Lung microvascular endothelial cell (primary cell): ENCODE data around the gene MSS51. TPM values are rescaled to one million over a fixed set of nuclear protein-coding genes. Genes with fewer than 3 reads are reported as not detected.

Experiments
- total RNA-seq: library from RNA; depleted of rRNA; stranded (reverse); fragments of >200 nt; gene quantifications from 2 replicates; pipeline ENCODE4 v1.2.1, GENCODE V29; 2014

Gene MSS51
- total RNA-seq, 1 donor from 2014 or later = 0.60 TPM

Other genes starting within 250 kb of the MSS51 start
- 18.1 and 22.7 TPM in 2 replicates for gene DNAJC9, start 186.3 kb downstream of the MSS51 start, total RNA-seq
- gene MRPS16, start 180.9 kb downstream of the MSS51 start, total RNA-seq = 52.1 and 53.0 TPM in 2 replicates
- gene CFAP70, start 74.7 kb downstream of the MSS51 start, total RNA-seq = under 0.01 and 0.20 TPM in 2 replicates
- gene ANXA7, start 19.5 kb downstream of the MSS51 start, total RNA-seq = 70.6 and 71.2 TPM in 2 replicates
- gene PPP3CB, start 62.5 kb upstream of the MSS51 start, total RNA-seq = 6.3 and 7.9 TPM in 2 replicates
- 3.4 and 7.2 TPM in 2 replicates for gene USP54, start 157.8 kb upstream of the MSS51 start, total RNA-seq
- not detected in 2 replicates for gene MYOZ1, start 207.9 kb upstream of the MSS51 start, total RNA-seq
- gene SYNPO2L, start 222.5 kb upstream of the MSS51 start, total RNA-seq = not detected in 2 replicates